Measurements from ENCODE around the gene ACMSD.

GRCh38 chr2:134842930-134843490, 4.6 kb downstream of the ACMSD start:
- TF ChIP-seq CTCF (IDR thresholded peaks at IDR 0.05; ENCODE audit: poor library complexity, severe bottlenecking) (no peak), EZH2 (IDR thresholded peaks at IDR 0.05; ENCODE audit: borderline replicate concordance, insufficient read depth, low read length, poor library complexity, severe bottlenecking) (no peak), EP300 (conservative IDR thresholded peaks at IDR 0.05; ENCODE audit: poor library complexity, severe bottlenecking) (no peak)

All from neural cell (in vitro differentiated cells).